ENCODE data around the gene LPXN. TPM values are rescaled to one million over a fixed set of nuclear protein-coding genes. Genes with fewer than 3 reads are reported as not detected.

The LPXN gene
- total RNA-seq, 1 donor from 2014 or later, result 5.0 TPM

GRCh38 chr11:58617976-58618557 is 42.4 kb upstream of the LPXN start:
- H3K9me3 Mint-ChIP-seq (ENCODE audit: unreplicated experiment), result no peaks in the 10 kb centered on the region
- TF ChIP-seq CTCF (IDR thresholded peaks at IDR 0.05; ENCODE audit: unreplicated experiment), result no peak
- H3K27me3 Mint-ChIP-seq (ENCODE audit: unreplicated experiment), result peaks cover 2% of the 10 kb centered on the region
- DNase-seq (ENCODE audit: low spot score), result no peak
- H3K27ac Mint-ChIP-seq (ENCODE audit: unreplicated experiment), result peak overlapping the region; percentile 39
- peaks cover 35% of the 10 kb centered on the region for H3K36me3 Mint-ChIP-seq (ENCODE audit: low read depth, unreplicated experiment)
- peak overlapping the region; percentile 19 for H3K4me3 Mint-ChIP-seq (ENCODE audit: unreplicated experiment)
- H3K4me1 Mint-ChIP-seq (ENCODE audit: unreplicated experiment), result no peaks in the 10 kb centered on the region

- no peak for TF ChIP-seq CTCF (IDR thresholded peaks at IDR 0.05; ENCODE audit: unreplicated experiment)
- DNase-seq (ENCODE audit: low spot score), result no peak
These were observed 40.9 kb upstream of the LPXN start for GRCh38 chr11:58616594-58616993.

GRCh38 chr11:58615559-58615958 is 39.9 kb upstream of the LPXN start:
- Mint-ChIP-seq H3K4me3 (ENCODE audit: unreplicated experiment) (no peak overlapping the region), H3K9me3 (ENCODE audit: unreplicated experiment) (no peaks in the 10 kb centered on the region), H3K36me3 (ENCODE audit: low read depth, unreplicated experiment) (peaks cover 33% of the 10 kb centered on the region), H3K4me1 (ENCODE audit: unreplicated experiment) (no peaks in the 10 kb centered on the region), H3K27me3 (ENCODE audit: unreplicated experiment) (peaks cover 2% of the 10 kb centered on the region), H3K27ac (ENCODE audit: unreplicated experiment) (no peak overlapping the region)
- DNase-seq (ENCODE audit: low spot score), result no peak
- TF ChIP-seq CTCF (IDR thresholded peaks at IDR 0.05; ENCODE audit: unreplicated experiment), result no peak

More at GRCh38 chr11:58616594-58616993, 40.9 kb upstream of the LPXN start:
- Mint-ChIP-seq H3K27me3 (ENCODE audit: unreplicated experiment) (peaks cover 2% of the 10 kb centered on the region), H3K4me3 (ENCODE audit: unreplicated experiment) (no peak overlapping the region), H3K27ac (ENCODE audit: unreplicated experiment) (no peak overlapping the region), H3K4me1 (ENCODE audit: unreplicated experiment) (no peaks in the 10 kb centered on the region), H3K9me3 (ENCODE audit: unreplicated experiment) (no peaks in the 10 kb centered on the region), H3K36me3 (ENCODE audit: low read depth, unreplicated experiment) (peaks cover 29% of the 10 kb centered on the region)

- TF ChIP-seq CTCF (IDR thresholded peaks at IDR 0.05; ENCODE audit: unreplicated experiment), result no peak
- Mint-ChIP-seq H3K4me1 (ENCODE audit: unreplicated experiment) (peaks cover 7% of the 10 kb centered on the region), H3K36me3 (ENCODE audit: low read depth, unreplicated experiment) (peaks cover 29% of the 10 kb centered on the region), H3K27me3 (ENCODE audit: unreplicated experiment) (no peaks in the 10 kb centered on the region), H3K27ac (ENCODE audit: unreplicated experiment) (no peak overlapping the region), H3K9me3 (ENCODE audit: unreplicated experiment) (no peaks in the 10 kb centered on the region), H3K4me3 (ENCODE audit: unreplicated experiment) (no peak overlapping the region)
- no peak for DNase-seq (ENCODE audit: low spot score)
These were observed 37.6 kb upstream of the LPXN start for GRCh38 chr11:58613228-58613627.

- no peak for TF ChIP-seq CTCF (IDR thresholded peaks at IDR 0.05; ENCODE audit: unreplicated experiment)
- H3K4me1 Mint-ChIP-seq (ENCODE audit: unreplicated experiment), result peaks cover 7% of the 10 kb centered on the region
- no peaks in the 10 kb centered on the region for H3K27me3 Mint-ChIP-seq (ENCODE audit: unreplicated experiment)
- H3K36me3 Mint-ChIP-seq (ENCODE audit: low read depth, unreplicated experiment), result peaks cover 16% of the 10 kb centered on the region
- no peak overlapping the region for H3K4me3 Mint-ChIP-seq (ENCODE audit: unreplicated experiment)
- no peak overlapping the region for H3K27ac Mint-ChIP-seq (ENCODE audit: unreplicated experiment)
- DNase-seq (ENCODE audit: low spot score), result no peak
- no peaks in the 10 kb centered on the region for H3K9me3 Mint-ChIP-seq (ENCODE audit: unreplicated experiment)
These were observed 34.1 kb upstream of the LPXN start for GRCh38 chr11:58609723-58610122.
